Prostate gland (tissue), 2 donors: ENCODE data around the gene PRRC2A. TPM values are rescaled to one million over a fixed set of nuclear protein-coding genes. Genes with fewer than 3 reads are reported as not detected.

Experiments used
- DNase-seq: peaks from one replicate; pipeline ENCODE4 v3.0.0-alpha.2; 2019; ENCODE audit warnings: low spot score
- H3K27ac ChIP-seq, 2 donors: fragments of 200-600 bp; sonication (generic); 2 replicates each; pipeline ENCODE4 v1.5.1; 2017 to 2019
- H3K27me3 ChIP-seq: fragments of 200-600 bp; sonication (generic); replicated peaks from 2 replicates; pipeline ENCODE4 v1.5.1; 2019; ENCODE audit not compliant: insufficient read depth
- H3K36me3 ChIP-seq, 2 donors: fragments of 200-600 bp; sonication (generic); 1 replicate in 1 of 2; 2 replicates in 1 of 2; pipeline versions ENCODE4 v1.5.1 to v1.8.1; 2017 to 2019
- H3K4me1 ChIP-seq: fragments of 200-600 bp; sonication (generic); replicated peaks from 2 replicates; pipeline ENCODE4 v1.5.1; 2019
- H3K4me3 ChIP-seq, 2 donors: fragments of 200-600 bp; sonication (generic); 2 replicates each; pipeline ENCODE4 v1.5.1; 2017 to 2019
- H3K9me3 ChIP-seq: fragments of 200-600 bp; sonication (generic); 2 replicates; pipeline ENCODE4 v1.5.1; 2017
- CTCF ChIP-seq, 4 experiments: fragments of 200-600 bp in 2 of 4; fragments of 450-650 bp in 2 of 4; sonication (generic) in 2 of 4; IDR thresholded peaks; 1 replicate in 3 of 4; 2 replicates in 1 of 4; pipeline ENCODE4 v1.5.1; 2016 to 2019; ENCODE audit warnings: antibody characterized with exemption in 4 of 4, mild to moderate bottlenecking in 2 of 4, moderate library complexity in 2 of 4
- POLR2A ChIP-seq: fragments of 450-650 bp; IDR thresholded peaks from one replicate; pipeline ENCODE4 v1.6.1; 2016; ENCODE audit warnings: antibody characterized with exemption, mild to moderate bottlenecking
- POLR2AphosphoS5 ChIP-seq: sonication (generic); formaldehyde crosslinking; IDR thresholded peaks from one replicate; pipeline ENCODE4 v1.6.1; 2017; ENCODE audit warnings: antibody characterized with exemption
- WGBS: methylation state at CpG from one replicate; pipeline ENCODE4 v1.1.5; 2018; 5-methylcytosine and 5-hydroxymethylcytosine counted together
- intact Hi-C: fragments of 100-400 bp; cut with DNase I; formaldehyde crosslinking; loops from one replicate; pipeline ENCODE4 v1.14.2; 2022
- total RNA-seq, 2 donors: library from RNA; depleted of rRNA; stranded (reverse); fragments of >200 nt; gene quantifications; one replicate each; pipeline ENCODE4 v1.1.0, GENCODE V29; 2016

The PRRC2A gene
- total RNA-seq, 2 donors from 2014 or later, result 129 to 247 TPM

DNA sequence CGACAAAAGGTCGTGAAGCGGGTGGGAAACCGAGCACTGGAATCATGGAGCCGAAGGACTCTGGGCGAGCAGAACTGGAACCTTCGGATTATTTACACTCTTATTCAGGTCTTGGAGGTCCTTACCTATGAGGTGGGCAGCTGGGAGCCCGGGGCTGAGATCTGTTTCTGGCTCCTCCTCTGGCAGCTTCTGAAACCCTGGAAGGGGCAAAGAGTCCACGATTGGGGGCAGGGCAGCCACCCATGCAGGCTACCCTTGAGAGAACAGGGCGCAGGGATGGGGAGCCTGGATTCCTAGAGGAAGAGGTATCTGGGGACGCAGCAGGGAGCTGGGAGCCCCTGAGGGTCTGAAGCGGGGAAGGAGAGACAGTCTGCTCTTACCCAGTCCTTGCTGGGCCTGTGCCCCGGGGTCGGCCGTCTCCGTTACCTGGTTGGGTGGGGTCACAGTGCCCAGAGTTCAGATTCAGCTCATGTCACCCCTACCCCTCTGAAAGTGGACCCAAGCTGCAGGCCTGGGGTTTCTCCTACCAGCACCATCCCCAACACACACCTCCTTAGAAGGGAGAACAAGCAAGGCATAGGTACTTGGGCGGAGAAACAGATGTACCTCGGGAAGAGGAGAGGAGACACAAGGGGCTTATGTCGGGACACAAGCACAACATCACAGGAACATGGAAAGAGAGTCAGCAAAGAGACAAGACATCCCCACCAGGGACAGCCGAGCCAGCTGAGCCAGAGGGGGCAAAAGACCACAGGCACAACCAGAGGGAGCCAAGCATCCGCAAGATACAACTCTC is 38.9 kb upstream of the PRRC2A start:
- no peaks in the 10 kb centered on the region for H3K4me1 ChIP-seq
- H3K9me3 ChIP-seq, result no peaks in the 10 kb centered on the region
- intact Hi-C loops, result loop anchor here (1.0 kb wide), 1 partner anchor 17 kb away; no protein-coding TSS in a partner anchor
- DNase-seq, result no peak
- H3K27ac ChIP-seq, result peak overlapping the region; percentile 65 to 85
- WGBS, result 26% methylated on average over 21 of the region's 21 CpGs
- H3K27me3 ChIP-seq, result no peaks in the 10 kb centered on the region
- H3K4me3 ChIP-seq, result peak overlapping the region; percentile 62 to 68
- H3K36me3 ChIP-seq, result no peaks in the 10 kb centered on the region
- TF ChIP-seq POLR2AphosphoS5 (no peak), POLR2A (no peak)

GRCh38 chr6:31582230-31582643 is 38.3 kb upstream of the PRRC2A start, which contains the start of gene LTB:
TSS of gene LTB (minus strand) at chr6:31582424. CDS start at chr6:31582417, 7 bp downstream.
- DNase-seq, result no peak
- WGBS, result 74% methylated on average over 3 of the region's 3 CpGs
- TF ChIP-seq POLR2A, result no peak
- no peak for TF ChIP-seq CTCF (IDR thresholded peaks at IDR 0.05)
- TF ChIP-seq POLR2AphosphoS5, result no peak
- intact Hi-C loops, result no loop called here
- peak within 1 kb of the TSS; percentile 65 to 85 for H3K27ac ChIP-seq
- H3K27me3 ChIP-seq, result no peaks in the 10 kb centered on the region
- peak within 1 kb of the TSS; percentile 62 to 68 for H3K4me3 ChIP-seq
- no peaks in the 10 kb centered on the region for H3K9me3 ChIP-seq
- no peaks in the 10 kb centered on the region for H3K36me3 ChIP-seq
- H3K4me1 ChIP-seq, result no peaks in the 10 kb centered on the region

GRCh38 chr6:31585491-31585890 is 35.0 kb upstream of the PRRC2A start:
- TF ChIP-seq POLR2AphosphoS5 (no peak), CTCF (IDR thresholded peaks at IDR 0.05) (no peak), POLR2A (no peak)
- WGBS, result 77% methylated on average over 2 of the region's 2 CpGs
- H3K4me1 ChIP-seq, result no peaks in the 10 kb centered on the region
- H3K9me3 ChIP-seq, result no peaks in the 10 kb centered on the region
- no peak overlapping the region for H3K27ac ChIP-seq
- DNase-seq, result no peak
- no peaks in the 10 kb centered on the region for H3K36me3 ChIP-seq
- no peak overlapping the region for H3K4me3 ChIP-seq
- no peaks in the 10 kb centered on the region for H3K27me3 ChIP-seq
- intact Hi-C loops, result no loop called here

DNA sequence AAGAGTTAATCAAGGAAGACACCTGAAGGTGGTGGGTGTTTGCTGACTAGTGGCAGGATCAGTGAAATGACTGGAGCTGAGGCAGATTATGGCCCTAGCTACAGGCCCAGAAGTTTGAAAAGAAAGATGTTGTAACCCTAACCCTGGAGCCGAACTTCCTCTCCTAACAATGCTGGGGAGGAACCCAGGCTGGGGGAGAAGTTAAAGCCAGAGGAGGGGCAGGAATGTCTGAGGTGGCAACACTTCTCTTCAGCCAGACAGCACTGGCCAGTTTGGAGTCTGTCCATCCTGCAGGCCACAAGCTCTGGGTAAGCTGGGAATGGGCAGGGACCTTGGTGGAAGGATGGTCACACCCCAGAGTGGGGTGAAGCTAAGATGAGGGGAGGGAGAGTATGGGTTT is 34.5 kb upstream of the PRRC2A start, which contains the start of gene LST1:
Gene LST1 (plus strand): TSS at position 270 of the 400 bp plus-strand sequence. CDS start 1,023 bp downstream, outside the sequence.
- Histone ChIP-seq H3K4me3 (no peak within 1 kb of the TSS), H3K27me3 (no peaks in the 10 kb centered on the region), H3K36me3 (no peaks in the 10 kb centered on the region), H3K9me3 (no peaks in the 10 kb centered on the region), H3K4me1 (no peaks in the 10 kb centered on the region), H3K27ac (no peak within 1 kb of the TSS)
- 59% methylated on average over 1 of the region's 1 CpG for WGBS
- TF ChIP-seq POLR2AphosphoS5 (no peak), CTCF (IDR thresholded peaks at IDR 0.05) (no peak), POLR2A (no peak)
- no peak for DNase-seq
- intact Hi-C loops, result no loop called here

DNA sequence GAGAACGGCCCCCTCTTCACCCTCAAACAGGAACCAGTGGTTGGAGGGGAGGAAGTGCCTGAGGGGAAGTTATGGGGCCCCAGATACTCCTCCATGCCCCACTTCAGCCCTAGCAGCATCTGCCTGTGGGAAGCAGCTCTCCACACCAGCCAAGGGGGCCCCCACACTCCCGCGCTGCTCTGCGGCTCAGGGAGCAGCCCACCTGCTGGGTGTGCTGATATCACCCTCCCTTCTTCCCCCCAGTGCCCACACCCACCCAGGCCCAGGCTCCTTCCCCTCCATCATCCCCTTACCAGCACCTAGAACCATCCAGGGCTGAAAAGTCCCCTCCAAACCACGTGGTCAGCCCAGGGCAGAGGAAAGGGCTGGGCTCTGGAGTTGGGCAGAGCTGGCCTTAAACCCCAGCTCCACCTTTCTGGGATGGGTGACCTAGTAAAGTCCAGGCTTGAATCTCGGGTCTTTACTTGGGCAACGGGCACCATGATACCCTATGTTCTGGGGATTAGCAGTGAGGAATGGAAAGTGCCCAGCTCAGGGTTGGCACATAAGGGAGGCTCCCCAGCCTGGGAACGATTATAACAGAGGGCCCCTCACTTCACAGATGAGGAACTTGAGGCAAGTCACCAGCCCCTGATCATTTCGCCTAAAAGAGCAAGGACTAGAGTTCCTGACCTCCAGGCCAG is 33.8 kb upstream of the PRRC2A start:
- Histone ChIP-seq H3K27me3 (no peaks in the 10 kb centered on the region), H3K4me1 (no peaks in the 10 kb centered on the region), H3K4me3 (no peak overlapping the region), H3K36me3 (no peaks in the 10 kb centered on the region), H3K9me3 (no peaks in the 10 kb centered on the region), H3K27ac (no peak overlapping the region)
- intact Hi-C loops, result no loop called here
- WGBS, result 60% methylated on average over 9 of the region's 9 CpGs
- DNase-seq, result no peak
- no peak for TF ChIP-seq POLR2AphosphoS5
- TF ChIP-seq POLR2A, result no peak
- TF ChIP-seq CTCF (IDR thresholded peaks at IDR 0.05), result no peak
